SHP77 treated with DMSO at 0.1 percent for 48 hours (cell line): ENCODE results near the gene POLR3A.
"Not testable (repeated sequence)": the region's sequence is repeated elsewhere in the genome, so short reads cannot be mapped to it uniquely, and the experiment has no call there.

Experiments
- DNase-seq: peaks from one replicate; lab custom pipeline; 2025; lab: John Stamatoyannopoulos, UW

Gene POLR3A

DNA sequence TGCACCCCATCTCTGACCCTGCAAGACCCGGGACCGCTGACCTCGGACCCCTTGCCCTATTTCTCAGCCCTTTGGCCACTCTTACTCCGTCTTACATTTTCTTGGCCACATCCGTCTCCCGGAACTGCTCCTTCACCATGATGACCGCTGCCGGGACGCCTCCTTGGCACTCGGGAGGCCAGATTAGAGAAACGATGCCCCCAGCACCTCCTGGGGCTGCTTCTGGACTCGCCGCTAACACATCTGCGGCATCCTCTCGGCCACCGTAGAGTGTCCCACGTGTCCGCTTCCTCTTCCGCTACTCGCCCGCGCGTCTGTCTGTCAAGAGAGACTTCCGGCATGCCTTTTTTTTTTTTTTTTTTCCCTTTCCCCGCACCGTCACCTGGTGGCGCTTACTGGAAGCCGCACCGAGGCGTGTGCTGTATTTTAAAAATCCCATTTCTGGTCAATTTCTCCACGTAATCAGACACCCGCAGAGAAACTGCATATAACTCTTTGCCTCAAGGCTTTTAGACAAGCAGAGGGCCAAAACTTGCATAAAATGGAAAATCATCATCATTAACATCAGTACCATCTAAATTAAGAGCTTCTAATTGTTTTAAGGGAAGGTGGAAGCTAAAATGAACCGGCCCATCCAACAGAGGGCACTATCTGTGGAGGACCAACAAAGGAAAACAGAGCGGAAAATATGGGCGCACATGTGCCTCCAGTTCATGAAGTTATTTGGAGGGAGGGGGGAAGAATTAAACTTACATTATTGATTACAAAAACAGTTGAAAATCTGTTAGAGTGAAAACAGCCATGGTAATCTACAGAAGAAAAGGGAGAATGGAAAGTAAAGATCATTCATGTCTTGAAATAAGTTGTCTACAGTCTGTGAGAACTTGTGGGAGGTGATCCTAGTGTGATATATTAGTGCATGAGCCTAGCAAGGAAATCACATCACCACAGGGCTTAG is at the start of gene POLR3A:
Gene POLR3A (minus strand): TSS at position 247 of the 958 bp plus-strand sequence. CDS start 108 bp downstream, at position 139.
- peak; percentile 52 for DNase-seq

DNA sequence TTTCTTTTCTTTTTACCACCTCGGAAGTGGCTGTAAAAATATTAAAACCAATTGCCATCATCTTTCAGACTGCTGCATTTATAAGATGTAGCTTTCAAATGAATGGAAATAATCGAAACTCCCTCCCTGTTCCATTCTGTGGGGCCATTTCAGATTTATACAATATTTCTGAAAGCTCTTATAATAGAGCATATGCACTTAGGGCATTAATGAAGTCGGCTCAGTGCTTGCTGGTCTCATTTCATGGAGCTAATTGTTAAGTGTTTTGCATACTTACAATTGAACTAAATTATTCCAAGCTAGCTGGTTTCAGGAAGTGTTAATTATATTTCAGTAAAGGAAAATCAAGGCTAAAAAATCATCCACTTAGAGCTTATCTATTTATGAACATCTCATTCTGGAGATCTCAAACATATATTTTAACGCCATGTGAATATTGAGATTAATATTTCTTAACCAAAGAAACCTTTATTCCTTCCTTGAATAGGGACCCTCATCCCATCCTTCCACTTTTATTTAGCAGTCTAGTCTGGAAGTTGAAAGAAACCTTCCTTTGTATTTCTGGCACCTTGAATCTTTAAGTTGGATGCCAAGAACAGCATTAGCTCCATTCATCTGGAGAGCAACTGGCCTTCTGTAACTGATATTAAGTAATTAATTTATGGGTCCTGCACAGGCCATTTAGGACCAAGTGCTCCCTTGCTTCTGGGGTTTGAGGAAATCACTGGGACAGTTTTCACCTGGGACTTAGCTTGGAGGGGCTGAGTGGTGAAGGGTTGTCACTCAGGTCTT is 49.4 kb upstream of the POLR3A start:
- no peak for DNase-seq

DNA sequence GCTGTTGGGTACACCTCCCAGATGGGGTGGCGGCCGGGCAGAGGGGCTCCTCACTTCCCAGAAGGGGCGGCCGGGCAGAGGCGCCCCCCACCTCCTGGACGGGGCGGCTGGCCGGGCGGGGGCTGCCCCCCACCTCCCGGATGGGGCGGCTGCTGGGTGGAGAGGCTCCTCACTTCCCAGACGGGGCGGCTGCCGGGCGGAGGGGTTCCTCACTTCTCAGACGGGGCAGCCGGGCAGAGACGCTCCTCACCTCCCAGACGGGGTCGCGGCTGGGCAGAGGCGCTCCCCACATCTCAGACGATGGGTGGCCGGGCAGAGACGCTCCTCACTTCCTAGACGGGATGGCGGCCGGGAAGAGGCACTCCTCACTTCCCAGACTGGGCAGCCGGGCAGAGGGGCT is 46.5 kb upstream of the POLR3A start:
- not testable (repeated sequence) for DNase-seq

DNA sequence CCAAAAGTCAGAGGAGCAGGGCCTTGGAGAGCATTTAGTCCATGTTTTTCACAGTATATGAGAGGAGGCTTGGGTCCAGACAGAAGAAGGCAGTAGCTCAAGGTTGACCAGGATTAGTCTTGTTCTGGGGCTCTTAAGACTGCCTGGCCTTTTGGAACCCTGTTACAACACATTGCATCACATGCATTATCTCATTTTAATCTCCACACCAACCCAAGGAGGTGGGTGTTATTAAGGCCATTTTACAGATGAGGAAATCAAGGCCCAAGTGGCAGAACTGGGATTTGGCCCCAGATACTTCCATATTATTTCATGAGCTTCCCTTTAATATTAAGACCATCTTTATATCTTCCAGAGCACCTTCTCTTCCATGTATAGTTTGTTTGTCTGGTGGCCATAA is 43.2 kb upstream of the POLR3A start:
- no peak for DNase-seq

DNA sequence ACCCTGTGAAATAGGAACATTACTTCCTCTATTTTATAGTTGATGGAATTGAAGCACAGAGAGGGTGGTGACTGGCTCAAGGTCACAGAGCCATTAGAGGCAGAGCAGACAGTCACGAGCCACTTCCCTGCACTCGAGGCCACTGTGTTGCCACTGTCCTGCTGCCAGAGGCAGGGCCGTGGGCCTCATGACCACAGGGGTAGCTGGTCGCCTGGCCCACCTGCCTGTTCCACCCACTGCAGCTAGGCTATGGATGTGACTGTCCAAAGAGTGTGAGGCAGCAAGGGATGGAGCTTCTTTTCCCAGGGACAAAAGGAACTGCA is 42.5 kb upstream of the POLR3A start:
- no peak for DNase-seq

DNA sequence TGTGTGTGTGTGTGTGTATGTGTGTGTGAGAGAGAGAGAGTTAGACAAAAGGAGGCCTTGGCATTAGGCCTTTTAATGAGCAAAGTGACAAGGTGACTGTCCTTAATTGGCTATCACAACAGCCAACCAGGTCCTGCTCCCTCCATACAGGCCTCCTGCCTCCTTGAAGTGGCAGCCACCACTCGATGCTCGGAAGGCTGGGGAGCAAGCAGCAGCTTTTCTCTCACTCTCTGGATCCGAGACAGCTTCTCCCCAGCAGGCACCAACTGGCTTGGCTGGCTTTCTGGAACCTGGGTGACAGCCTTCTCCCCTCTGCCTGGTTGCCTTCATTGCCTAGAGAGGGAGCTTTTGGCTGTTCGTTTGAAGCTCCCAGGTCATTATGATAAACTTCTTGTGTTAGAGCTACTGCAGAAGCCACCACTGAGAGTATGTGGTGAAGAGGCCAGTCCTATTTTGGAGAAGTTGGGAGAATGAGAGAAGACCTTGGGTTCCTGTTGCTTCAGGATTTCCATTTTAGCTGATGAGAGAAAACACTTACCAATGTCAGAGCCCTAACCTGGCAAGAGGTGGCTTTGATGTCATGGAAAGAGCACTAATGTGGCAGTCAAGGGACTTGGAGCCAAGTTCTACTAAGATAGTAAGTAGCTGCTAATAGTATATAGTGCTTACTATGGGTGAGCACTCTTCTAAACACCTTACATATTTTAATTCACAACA is 42.0 kb upstream of the POLR3A start:
- no peak for DNase-seq

DNA sequence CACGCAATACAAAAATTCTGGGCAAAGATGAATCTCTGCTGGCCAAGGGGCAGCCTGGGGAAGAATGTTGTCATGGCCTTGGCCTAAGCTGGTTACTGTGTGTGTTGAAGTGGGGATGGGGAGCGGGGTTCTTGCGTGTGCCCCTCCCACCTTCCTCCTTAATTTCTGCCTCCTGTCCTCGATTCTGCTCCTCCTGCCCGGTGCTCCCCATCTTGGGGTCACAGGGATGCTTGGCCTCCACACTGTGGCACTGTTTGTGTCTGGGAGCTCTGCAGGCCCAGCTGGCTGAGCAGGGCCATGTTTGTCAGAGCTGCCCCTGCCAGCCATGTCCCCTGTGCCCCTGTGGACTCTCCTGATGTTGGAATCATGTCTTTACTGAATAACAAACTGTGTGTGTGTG is 41.4 kb upstream of the POLR3A start:
- no peak for DNase-seq

DNA sequence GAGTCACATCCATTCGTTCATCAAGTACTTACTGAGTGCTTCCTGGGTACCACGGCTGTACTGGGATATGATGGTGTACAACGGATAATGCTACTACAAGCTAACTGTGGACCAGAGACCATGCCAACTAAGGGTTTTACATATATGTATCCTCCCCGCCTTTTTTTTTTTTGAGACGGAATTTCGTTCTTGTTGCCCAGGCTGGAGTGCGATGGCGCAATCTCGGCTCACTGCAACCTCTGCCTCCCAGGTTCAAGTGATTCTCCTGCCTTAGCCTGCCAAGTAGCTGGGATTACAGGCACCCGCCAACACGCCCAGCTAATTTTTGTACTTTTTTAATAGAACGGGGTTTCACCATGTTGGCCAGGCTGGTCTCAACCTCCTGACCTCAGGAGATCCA is 40.7 kb upstream of the POLR3A start:
- not testable (repeated sequence) for DNase-seq

DNA sequence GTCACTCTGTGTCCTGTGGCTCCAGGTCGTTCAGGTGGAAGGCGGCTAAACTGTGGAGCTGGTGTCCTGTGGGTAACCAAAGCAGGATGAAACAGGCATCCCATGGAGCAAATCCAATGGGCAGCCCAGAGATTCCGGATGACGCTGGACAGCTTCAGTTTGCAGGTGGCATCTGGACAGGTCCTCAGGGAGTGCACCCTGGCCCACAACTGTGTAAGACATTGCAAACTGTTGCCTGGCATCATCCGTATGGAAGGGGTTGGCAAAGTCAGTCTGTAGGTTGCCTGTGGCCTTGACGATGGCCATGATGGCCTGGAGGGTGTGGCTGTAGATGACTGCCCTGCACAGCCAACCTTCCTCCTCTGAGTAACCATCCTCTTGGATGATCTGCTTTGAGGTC is 39.8 kb upstream of the POLR3A start:
- no peak for DNase-seq

DNA sequence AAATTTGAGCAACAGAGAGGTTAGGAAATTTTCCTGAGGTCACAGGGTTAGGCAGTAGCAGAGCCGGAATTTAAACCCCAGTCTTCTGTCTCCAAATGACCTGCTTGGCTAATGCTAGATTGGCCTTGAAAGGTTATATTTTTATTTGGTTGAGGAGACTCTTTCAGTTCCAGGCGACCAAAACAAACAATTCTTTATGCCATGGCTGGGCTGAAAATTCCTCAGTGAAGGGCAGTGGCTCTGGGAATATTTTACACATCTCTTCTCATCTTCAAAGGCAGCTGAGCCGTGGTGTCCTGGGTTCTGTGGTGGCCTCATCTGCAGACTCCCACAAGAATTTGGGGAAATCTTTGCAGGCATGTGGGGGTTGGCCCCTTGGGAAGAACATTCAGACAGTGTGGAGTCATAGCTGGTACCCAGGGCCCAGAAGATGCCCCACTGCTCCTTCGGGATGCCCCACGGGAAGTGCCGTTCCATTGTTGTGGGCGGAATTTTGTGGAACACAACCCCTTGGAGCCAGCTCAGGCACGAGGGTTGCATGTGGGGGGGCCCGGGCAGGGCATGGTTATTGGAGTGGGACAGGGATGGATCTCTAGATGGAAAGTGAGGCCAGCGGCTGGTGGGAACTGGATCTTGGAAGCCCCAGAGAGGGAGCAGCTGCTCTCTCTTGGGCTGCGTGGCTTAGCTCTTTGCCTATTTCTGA is 37.6 kb upstream of the POLR3A start:
- DNase-seq, result no peak

DNA sequence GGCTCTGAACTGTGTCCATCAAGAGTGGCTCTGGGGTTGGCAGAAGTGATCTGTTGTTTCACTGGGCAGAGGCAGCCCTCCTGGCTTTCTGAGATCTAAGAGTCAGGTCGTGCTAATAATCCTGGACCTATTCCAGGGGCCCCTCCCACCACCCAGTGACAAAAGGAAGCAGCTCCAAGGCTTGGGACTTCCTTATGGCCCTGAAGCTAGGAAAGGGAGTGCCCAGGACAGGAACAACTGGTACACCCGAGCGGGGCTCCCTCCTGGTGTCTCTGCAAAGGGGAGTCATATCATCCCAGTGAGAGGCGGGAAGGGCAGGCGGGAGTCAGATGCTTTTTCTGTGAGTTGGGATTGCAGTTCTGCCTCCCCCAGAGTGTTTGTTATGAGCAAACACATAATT is 36.7 kb upstream of the POLR3A start:
- DNase-seq, result no peak

DNA sequence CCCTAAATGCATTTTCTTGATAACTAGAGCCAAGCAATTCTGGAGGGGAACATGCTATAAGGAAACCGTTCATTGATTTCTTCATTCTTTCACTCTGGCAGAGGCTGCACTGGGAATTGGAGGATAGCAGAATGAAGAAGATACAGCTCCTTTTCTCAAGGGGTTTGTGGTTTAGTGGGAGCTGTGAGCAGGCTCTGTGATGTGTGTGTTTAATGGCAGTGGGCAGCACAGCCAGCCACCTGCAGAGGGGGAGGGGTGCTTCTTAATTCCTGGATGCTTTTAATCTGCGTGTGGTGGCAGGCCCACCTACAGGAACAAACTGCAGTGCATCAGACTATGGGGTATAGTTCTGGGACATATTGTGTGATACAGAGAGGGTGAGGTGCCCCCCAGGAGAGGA is 36.3 kb upstream of the POLR3A start:
- DNase-seq, result no peak

DNA sequence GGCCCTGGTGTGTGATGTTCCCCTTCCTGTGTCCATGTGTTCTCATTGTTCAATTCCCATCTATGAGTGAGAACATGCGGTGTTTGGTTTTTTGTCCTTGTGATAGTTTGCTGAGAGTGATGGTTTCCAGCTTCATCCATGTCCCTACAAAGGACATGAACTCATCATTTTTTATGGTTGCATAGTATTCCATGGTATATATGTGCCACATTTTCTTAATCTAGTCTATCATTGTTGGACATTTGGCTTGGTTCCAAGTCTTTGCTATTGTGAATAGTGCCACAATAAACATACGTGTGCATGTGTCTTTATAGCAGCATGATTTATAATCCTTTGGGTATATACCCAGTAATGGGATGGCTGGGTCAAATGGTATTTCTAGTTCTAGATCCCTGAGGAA is 35.6 kb upstream of the POLR3A start:
- DNase-seq, result not testable (repeated sequence)

DNA sequence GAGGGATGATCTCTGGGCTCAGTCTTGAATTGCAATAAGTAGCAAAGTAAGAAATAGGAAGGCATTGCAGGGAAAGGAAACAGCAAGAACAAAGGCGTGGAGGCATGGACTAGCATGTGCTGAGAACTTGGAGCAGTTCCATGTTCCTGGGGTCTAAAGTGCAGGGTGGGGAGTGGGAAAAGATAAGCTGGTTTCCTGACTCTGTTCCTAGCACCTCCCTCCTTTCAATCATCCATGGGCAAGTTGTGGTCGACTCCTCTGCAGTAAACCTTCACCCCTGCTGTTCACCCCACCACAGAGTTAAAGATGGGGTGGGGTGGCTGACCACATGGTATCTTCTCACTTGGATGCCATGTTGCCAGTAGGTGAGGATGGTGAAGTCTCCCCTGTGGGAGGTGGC is 33.9 kb upstream of the POLR3A start:
- no peak for DNase-seq

DNA sequence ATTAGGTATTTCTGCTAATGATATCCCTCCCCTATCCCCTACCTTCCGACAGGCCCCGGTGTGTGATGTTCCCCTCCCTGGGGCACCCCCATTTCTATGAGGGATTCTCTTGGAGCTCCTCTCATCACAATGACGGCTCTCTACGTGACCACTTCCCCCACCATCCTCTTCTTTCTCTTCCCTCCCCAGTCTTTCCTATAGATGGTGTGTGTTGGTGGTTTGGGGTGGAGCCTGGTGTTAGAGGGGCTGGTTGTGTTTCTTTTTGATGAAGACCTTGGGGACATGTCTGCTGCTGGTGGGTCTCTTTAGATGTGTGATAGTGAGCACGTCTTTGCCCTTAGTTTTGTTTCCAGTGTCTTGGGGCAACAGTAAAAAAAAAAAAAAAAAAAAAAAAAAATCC is 33.0 kb upstream of the POLR3A start:
- DNase-seq, result no peak

DNA sequence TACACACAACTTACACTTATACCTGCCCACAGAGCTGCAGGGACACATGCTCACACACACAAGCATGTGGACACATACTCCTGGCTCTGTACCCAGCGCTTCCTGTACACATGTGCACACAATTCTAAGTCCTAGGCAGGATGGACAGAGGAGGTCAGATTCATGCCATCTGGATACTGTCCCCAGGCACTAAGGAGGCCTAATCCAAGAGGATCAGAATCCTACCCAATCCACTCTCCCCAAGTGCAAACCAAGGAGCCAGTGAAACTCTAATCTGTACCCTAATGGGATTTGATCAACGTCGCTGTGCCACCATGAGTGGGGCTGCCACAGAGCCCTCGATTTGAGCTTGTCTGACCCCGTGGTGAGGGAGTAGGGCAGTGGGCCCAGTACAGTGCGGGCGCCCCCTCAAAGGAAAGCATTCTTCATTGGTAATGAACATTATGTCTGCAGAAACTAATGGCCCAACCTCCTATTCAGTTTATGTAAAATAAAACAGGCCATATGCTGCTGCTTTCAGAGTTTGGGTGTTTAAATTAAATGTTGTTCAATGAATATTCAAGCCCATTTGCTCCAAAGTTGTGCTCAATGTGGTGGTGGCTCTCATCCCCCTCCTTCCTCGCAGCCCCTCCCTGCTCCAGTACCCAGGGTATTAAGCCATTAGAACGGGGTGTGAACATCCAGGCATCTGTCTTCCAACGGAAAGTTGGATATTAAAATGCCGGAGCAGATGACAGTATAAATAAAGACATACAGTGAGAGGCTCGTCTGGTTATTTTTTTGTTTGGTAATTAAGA is 30.8 kb upstream of the POLR3A start:
- DNase-seq, result no peak

DNA sequence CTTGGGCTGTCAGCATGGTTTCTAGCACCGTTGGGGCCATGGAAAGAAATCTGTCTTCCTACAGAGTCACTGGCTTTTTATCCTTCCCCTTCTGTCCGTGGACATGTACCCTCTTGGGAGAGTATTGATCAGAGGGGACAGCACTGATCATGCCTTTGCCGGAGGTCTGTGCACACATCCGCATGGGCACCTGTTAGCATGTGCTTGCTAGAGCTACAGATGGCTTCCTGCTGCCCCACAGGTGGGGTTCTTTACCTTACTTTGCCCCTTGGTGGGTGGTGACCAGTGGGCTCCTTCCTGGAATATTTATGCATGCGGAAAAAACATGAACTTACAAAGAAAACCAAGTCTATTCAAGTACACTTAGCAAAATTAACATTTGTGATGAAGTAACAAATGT is 29.2 kb upstream of the POLR3A start:
- DNase-seq, result no peak

DNA sequence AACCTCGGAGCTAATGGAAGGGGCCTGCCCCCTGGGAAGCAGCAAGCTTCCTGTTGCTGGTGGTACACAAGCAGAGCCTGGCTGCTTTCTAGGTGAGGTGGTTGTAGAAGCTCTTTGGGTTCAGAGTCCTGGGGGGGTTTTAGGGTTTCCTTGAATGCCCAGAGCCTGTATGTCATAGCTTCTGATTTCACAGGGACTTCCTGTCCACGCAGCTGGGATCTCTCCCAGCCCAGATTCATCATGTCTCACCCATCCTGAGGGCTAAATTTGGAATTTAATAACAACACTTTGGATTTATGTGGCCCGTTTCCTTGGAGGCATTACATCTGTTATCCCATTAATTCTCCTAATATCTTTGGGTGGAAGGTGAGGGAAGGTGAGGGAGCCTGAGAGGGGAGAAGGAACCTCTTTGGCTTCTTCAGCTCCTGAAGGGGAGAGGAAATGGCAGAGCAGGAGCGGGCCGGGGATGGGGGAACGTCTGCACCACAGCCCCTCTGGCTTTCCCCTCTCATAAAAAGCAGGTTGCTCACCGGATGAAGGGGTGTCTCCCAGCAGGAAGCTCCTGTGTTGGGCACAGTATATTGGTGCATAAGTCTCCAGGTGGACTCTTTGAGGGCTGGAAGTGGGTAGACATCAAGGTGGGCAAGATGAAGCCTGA is 24.0 kb upstream of the POLR3A start:
- no peak for DNase-seq

DNA sequence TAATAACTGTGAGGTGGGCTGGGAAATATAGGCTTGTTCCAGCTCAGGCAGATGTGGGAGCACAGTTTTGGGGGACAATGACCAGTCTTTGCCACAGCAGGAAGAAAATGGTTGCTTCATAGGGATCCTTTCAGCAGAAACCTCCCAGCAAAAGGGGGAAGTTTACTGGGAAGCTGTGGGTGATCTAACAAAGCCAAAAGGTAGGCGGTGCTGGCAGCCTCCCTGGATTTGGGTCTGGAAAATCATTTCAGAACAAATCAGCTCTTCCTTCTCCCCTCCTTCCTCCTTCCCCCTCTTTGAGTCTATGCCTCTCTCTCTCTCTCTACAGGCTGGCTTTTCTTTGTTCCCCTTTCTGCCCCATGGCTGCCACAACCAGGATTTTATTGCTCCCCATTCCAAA is 20.5 kb upstream of the POLR3A start:
- DNase-seq, result no peak

DNA sequence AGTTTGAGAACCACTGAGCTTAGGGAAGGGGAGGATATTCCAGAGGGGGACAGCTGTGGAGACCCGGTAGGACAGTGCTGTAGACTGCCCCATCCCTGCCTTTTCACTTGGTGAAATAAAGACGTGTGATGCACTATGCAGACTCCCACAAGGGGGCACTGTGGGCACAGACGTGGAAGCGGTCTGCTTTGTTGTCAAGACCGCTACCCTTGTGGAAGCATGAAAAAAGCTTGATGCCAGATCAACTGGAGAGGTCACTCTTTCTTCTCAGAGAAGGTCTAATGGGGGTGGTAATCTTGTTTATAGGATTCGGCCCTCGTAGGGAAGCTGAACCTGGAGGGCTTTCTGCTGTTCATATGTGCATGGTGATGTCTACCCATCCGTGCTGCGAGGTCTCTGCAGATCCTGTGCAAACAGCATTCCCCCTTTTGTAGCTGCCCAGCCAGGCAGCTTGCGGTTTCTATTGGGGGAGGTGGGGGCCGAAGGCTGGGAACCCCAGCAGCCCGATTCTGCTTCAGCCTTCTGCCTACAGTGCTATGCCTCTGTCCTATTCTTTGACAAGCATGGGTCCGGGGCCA is 18.1 kb upstream of the POLR3A start:
- no peak for DNase-seq
